SK-N-MC (cell line): ENCODE results near the gene GABBR2.

ENCODE experiments used
- DNase-seq: peaks from one replicate; pipeline ENCODE4 v3.0.0-alpha.2; 2011; ENCODE audit warnings: low read depth, low spot score
- H3K27ac ChIP-seq: fragments of 200-600 bp; sonication (generic); 2 replicates; pipeline ENCODE4 v1.5.1; 2016; ENCODE audit warnings: mixed run types
- H3K36me3 ChIP-seq: fragments of 200-600 bp; sonication (generic); 2 replicates; pipeline ENCODE4 v1.6.1; 2017; ENCODE audit warnings: antibody characterized with exemption, low read length, mixed read lengths; ENCODE audit not compliant: insufficient read depth
- H3K4me3 ChIP-seq: fragments of 200-600 bp; sonication (generic); 2 replicates; pipeline ENCODE4 v1.5.1; 2016
- H3K9ac ChIP-seq: fragments of 200-600 bp; sonication (generic); 2 replicates; pipeline ENCODE4 v1.8.0; 2017; ENCODE audit warnings: mixed run types, mixed read lengths; ENCODE audit not compliant: insufficient read length
- H3K9me3 ChIP-seq: fragments of 200-600 bp; sonication (generic); 2 replicates; pipeline ENCODE4 v1.6.1; 2017; ENCODE audit warnings: low read depth, mild to moderate bottlenecking, antibody characterized with exemption, low read length, moderate library complexity, mixed read lengths
- EZH2 ChIP-seq: fragments of 200-600 bp; sonication (generic); IDR thresholded peaks from one replicate; pipeline ENCODE4 v1.6.1; 2017; ENCODE audit warnings: antibody characterized with exemption
- FOXP2 ChIP-seq: optimal IDR thresholded peaks from 2 replicates; pipeline ENCODE3; 2011; ENCODE audit warnings: mild to moderate bottlenecking, moderate library complexity; ENCODE audit not compliant: insufficient read depth; ENCODE audit errors: extremely low read length, control extremely low read depth
- POLR2AphosphoS5 ChIP-seq: IDR thresholded peaks from 2 replicates; pipeline ENCODE4 v1.6.1; 2012; ENCODE audit warnings: mild to moderate bottlenecking, low read depth, low read length, borderline replicate concordance

GABBR2 gene

GRCh38 chr9:98357921-98358535 lies 350.7 kb downstream of the GABBR2 start:
- H3K27ac ChIP-seq: no peak overlapping the region
- TF ChIP-seq FOXP2: no peak
- TF ChIP-seq EZH2: no peak
- TF ChIP-seq POLR2AphosphoS5: no peak
- H3K9ac ChIP-seq: no peak overlapping the region
- no peaks in the 10 kb centered on the region for H3K9me3 ChIP-seq
- no peak overlapping the region for H3K4me3 ChIP-seq
- no peak for DNase-seq
- no peaks in the 10 kb centered on the region for H3K36me3 ChIP-seq

- no peaks in the 10 kb centered on the region for H3K36me3 ChIP-seq
- TF ChIP-seq POLR2AphosphoS5 (no peak), FOXP2 (no peak), EZH2 (no peak)
- DNase-seq: no peak
- no peak overlapping the region for H3K4me3 ChIP-seq
- H3K9me3 ChIP-seq: no peaks in the 10 kb centered on the region
- H3K9ac ChIP-seq: no peak overlapping the region
- H3K27ac ChIP-seq: no peak overlapping the region
Measured at GRCh38 chr9:98356953-98357690, 351.6 kb downstream of the GABBR2 start.

GRCh38 chr9:98356326-98356725 lies 352.4 kb downstream of the GABBR2 start:
- H3K9me3 ChIP-seq: no peaks in the 10 kb centered on the region
- H3K9ac ChIP-seq: no peak overlapping the region
- no peak overlapping the region for H3K27ac ChIP-seq
- DNase-seq: no peak
- TF ChIP-seq POLR2AphosphoS5: no peak
- TF ChIP-seq FOXP2: no peak
- TF ChIP-seq EZH2: no peak
- no peaks in the 10 kb centered on the region for H3K36me3 ChIP-seq
- no peak overlapping the region for H3K4me3 ChIP-seq

- Histone ChIP-seq H3K27ac (no peak overlapping the region), H3K36me3 (no peaks in the 10 kb centered on the region), H3K9me3 (no peaks in the 10 kb centered on the region), H3K9ac (no peak overlapping the region), H3K4me3 (no peak overlapping the region)
- TF ChIP-seq POLR2AphosphoS5 (no peak), EZH2 (no peak), FOXP2 (no peak)
- DNase-seq: no peak
Measured at GRCh38 chr9:98351370-98351769, 357.4 kb downstream of the GABBR2 start.

- no peak overlapping the region for H3K4me3 ChIP-seq
- TF ChIP-seq POLR2AphosphoS5 (no peak), EZH2 (no peak), FOXP2 (no peak)
Measured at GRCh38 chr9:98347642-98348041, 361.1 kb downstream of the GABBR2 start.

GRCh38 chr9:98345011-98345410 lies 363.7 kb downstream of the GABBR2 start:
- Histone ChIP-seq H3K9ac (no peak overlapping the region), H3K9me3 (no peaks in the 10 kb centered on the region), H3K27ac (no peak overlapping the region), H3K36me3 (no peaks in the 10 kb centered on the region), H3K4me3 (no peak overlapping the region)
- DNase-seq: no peak
- TF ChIP-seq FOXP2: no peak
- TF ChIP-seq EZH2: no peak

More at GRCh38 chr9:98347642-98348041, 361.1 kb downstream of the GABBR2 start:
- H3K27ac ChIP-seq: no peak overlapping the region
- no peaks in the 10 kb centered on the region for H3K9me3 ChIP-seq
- no peak for DNase-seq
- H3K9ac ChIP-seq: no peak overlapping the region
- H3K36me3 ChIP-seq: no peaks in the 10 kb centered on the region

GRCh38 chr9:98344581-98344980 lies 364.2 kb downstream of the GABBR2 start:
- no peak overlapping the region for H3K27ac ChIP-seq
- no peak for TF ChIP-seq EZH2
- TF ChIP-seq FOXP2: no peak
- TF ChIP-seq POLR2AphosphoS5: no peak

GRCh38 chr9:98342820-98343210 lies 365.9 kb downstream of the GABBR2 start:
- no peak for TF ChIP-seq EZH2
- TF ChIP-seq FOXP2: no peak
- TF ChIP-seq POLR2AphosphoS5: no peak
- H3K36me3 ChIP-seq: no peaks in the 10 kb centered on the region
- no peak overlapping the region for H3K9ac ChIP-seq
- no peak for DNase-seq
- H3K27ac ChIP-seq: no peak overlapping the region
- no peaks in the 10 kb centered on the region for H3K9me3 ChIP-seq
- no peak overlapping the region for H3K4me3 ChIP-seq

More at GRCh38 chr9:98344581-98344980, 364.2 kb downstream of the GABBR2 start:
- no peaks in the 10 kb centered on the region for H3K9me3 ChIP-seq
- no peaks in the 10 kb centered on the region for H3K36me3 ChIP-seq
- H3K9ac ChIP-seq: no peak overlapping the region
- H3K4me3 ChIP-seq: no peak overlapping the region
- no peak for DNase-seq

- no peak for TF ChIP-seq EZH2
- H3K4me3 ChIP-seq: no peak overlapping the region
- H3K9ac ChIP-seq: no peak overlapping the region
- no peaks in the 10 kb centered on the region for H3K9me3 ChIP-seq
- no peaks in the 10 kb centered on the region for H3K36me3 ChIP-seq
- no peak overlapping the region for H3K27ac ChIP-seq
- DNase-seq: no peak
Measured at GRCh38 chr9:98342098-98342819, 366.5 kb downstream of the GABBR2 start.
